Panc1 (cell line): ENCODE data around the gene FTO. TPM values are rescaled to one million over a fixed set of nuclear protein-coding genes. Genes with fewer than 3 reads are reported as not detected.

Experiments
- ATAC-seq: fragments of 200-7000 bp; cut with Tn5 transposase; 2 replicates; pipeline ENCODE4 v1.9.1; 2020; ENCODE audit warnings: mild to moderate bottlenecking, moderate library complexity
- BruUV-seq: library from RNA; stranded (reverse); fragments of 400-500 nt; replicated peaks from 2 replicates; lab custom pipeline; 2021; lab: Mats Ljungman, UMichigan
- CTCF ChIA-PET: fragments of 300-600 bp; sonication (Branson Sonifier 250); formaldehyde crosslinking; loops from one replicate; lab custom pipeline; 2022; ENCODE audit warnings: antibody characterized with exemption; lab: Charles Lee
- POLR2A ChIA-PET: fragments of 300-600 bp; sonication (Branson Sonifier 250); formaldehyde crosslinking; loops from one replicate; lab custom pipeline; 2022; ENCODE audit warnings: antibody characterized with exemption; lab: Charles Lee
- DNase-seq: peaks from one replicate; pipeline ENCODE4 v3.0.0-alpha.2; 2010; ENCODE audit warnings: low read depth, low spot score
- H3K27ac ChIP-seq: 2 replicates; pipeline ENCODE4 v1.5.1; 2011; ENCODE audit warnings: mild to moderate bottlenecking, low read length, inconsistent platforms
- H3K27me3 ChIP-seq: fragments of 200-500 bp; sonication (Bioruptor generic); 2 replicates; pipeline ENCODE4 v1.6.0; 2014; ENCODE audit warnings: low read length, inconsistent platforms; ENCODE audit not compliant: control insufficient read depth, insufficient read depth
- H3K36me3 ChIP-seq: fragments of 200-500 bp; sonication (Bioruptor generic); 2 replicates; pipeline ENCODE4 v1.5.1; 2014; ENCODE audit warnings: inconsistent platforms, mild to moderate bottlenecking, low read length, moderate library complexity; ENCODE audit not compliant: control insufficient read depth, insufficient read depth
- H3K4me1 ChIP-seq: 2 replicates; pipeline ENCODE4 v1.5.1; 2011; ENCODE audit warnings: inconsistent platforms, mild to moderate bottlenecking, low read length, moderate library complexity; ENCODE audit not compliant: control insufficient read depth, insufficient read depth
- H3K4me3 ChIP-seq, 2 experiments: 2 replicates each; pipeline ENCODE4 v1.5.1; 2011 to 2012; ENCODE audit warnings: low read depth in 2 of 2, low read length in 2 of 2, mild to moderate bottlenecking in 2 of 2, inconsistent platforms in 1 of 2, moderate library complexity in 1 of 2
- H3K9me3 ChIP-seq: fragments of 200-500 bp; sonication (Bioruptor generic); 2 replicates; pipeline ENCODE4 v1.5.1; 2014; ENCODE audit warnings: low read depth, mild to moderate bottlenecking, inconsistent platforms, low read length, moderate library complexity; ENCODE audit not compliant: control insufficient read depth, insufficient read depth
- CTCF ChIP-seq: fragments of 450-650 bp; IDR thresholded peaks from 2 replicates; pipeline ENCODE4 v1.5.1; 2017; ENCODE audit warnings: mild to moderate bottlenecking
- POLR2AphosphoS5 ChIP-seq: IDR thresholded peaks from 2 replicates; pipeline ENCODE4 v1.6.1; 2012; ENCODE audit warnings: mild to moderate bottlenecking, low read depth, low read length, moderate library complexity
- REST ChIP-seq, 2 experiments: IDR thresholded peaks; 2 replicates each; pipeline ENCODE4 v1.6.1; 2011 to 2012; ENCODE audit warnings: low read depth in 2 of 2, control low read depth in 1 of 2, low read length in 1 of 2, mild to moderate bottlenecking in 1 of 2, moderate library complexity in 1 of 2; ENCODE audit not compliant: insufficient read depth in 1 of 2
- SIN3A ChIP-seq: IDR thresholded peaks from 2 replicates; pipeline ENCODE4 v1.6.1; 2012; ENCODE audit warnings: low read depth, mild to moderate bottlenecking, low read length, moderate library complexity, borderline replicate concordance; ENCODE audit not compliant: insufficient read depth
- TCF7L2 ChIP-seq: IDR thresholded peaks from 2 replicates; pipeline ENCODE4 v1.6.1; 2011; ENCODE audit warnings: mild to moderate bottlenecking, low read depth, low read length, inconsistent platforms
- in situ Hi-C: cut with HindIII; loops from 2 replicates; pipeline ENCODE4 v1.10.0; 2016; ENCODE audit warnings: low sequenced_read_pairs, low pct_unique_long_range_greater_than_20kb
- intact Hi-C: fragments of 100-400 bp; cut with micrococcal nuclease; formaldehyde crosslinking; loops from one replicate; pipeline ENCODE4 v1.10.0; 2022; ENCODE audit not compliant: unreplicated experiment
- total RNA-seq: library from RNA; stranded (reverse); gene quantifications from one replicate; pipeline ENCODE4 v1.2.1, GENCODE V29; 2021; ENCODE audit not compliant: unreplicated experiment

The FTO gene
- total RNA-seq, 1 experiment from 2014 or later = 38.2 TPM

- Histone ChIP-seq H3K4me1 (no peaks in the 10 kb centered on the region), H3K27ac (no peak overlapping the region), H3K9me3 (no peaks in the 10 kb centered on the region), H3K27me3 (no peaks in the 10 kb centered on the region; the same call in 1 of the 2 replicates), H3K4me3 (no peak overlapping the region), H3K36me3 (no peaks in the 10 kb centered on the region)
- no TSS peak for BruUV-seq
- TF ChIP-seq TCF7L2 (no peak), REST (IDR thresholded peaks at IDR 0.05; ENCODE audit: insufficient read depth in 1 of 2, low read depth in 2 of 2, low read length in 1 of 2) (no peak), CTCF (no peak), SIN3A (no peak), POLR2AphosphoS5 (no peak)
- ChIA-PET CTCF (no interaction called here), POLR2A (no interaction called here)
- intact Hi-C loops = no loop called here
- in situ Hi-C loops = no loop called here
- ATAC-seq = no peak
- no peak for DNase-seq
These were observed 465.2 kb downstream of the FTO start for GRCh38 chr16:54169112-54169511.

GRCh38 chr16:54171626-54172537 is 467.9 kb downstream of the FTO start:
- no peaks in the 10 kb centered on the region; the same call in 1 of the 2 replicates for H3K27me3 ChIP-seq
- no peak overlapping the region for H3K4me3 ChIP-seq
- POLR2A ChIA-PET = no interaction called here
- no peak overlapping the region for H3K27ac ChIP-seq
- H3K36me3 ChIP-seq = no peaks in the 10 kb centered on the region
- TF ChIP-seq POLR2AphosphoS5 = no peak
- TF ChIP-seq SIN3A = no peak
- no peak for TF ChIP-seq REST (IDR thresholded peaks at IDR 0.05; ENCODE audit: insufficient read depth in 1 of 2, low read depth in 2 of 2, low read length in 1 of 2)
- TF ChIP-seq CTCF = no peak
- no peak for TF ChIP-seq TCF7L2
- CTCF ChIA-PET = no interaction called here
- ATAC-seq (no peak), DNase-seq (no peak)
- BruUV-seq = no TSS peak
- no peaks in the 10 kb centered on the region for H3K4me1 ChIP-seq
- intact Hi-C loops = no loop called here
- H3K9me3 ChIP-seq = no peaks in the 10 kb centered on the region
- in situ Hi-C loops = no loop called here
